Left lung (tissue), 10 donors: Measurements from ENCODE around the gene SCAPER. TPM values are rescaled to one million over a fixed set of nuclear protein-coding genes. Genes with fewer than 3 reads are reported as not detected.

ENCODE experiments used
- ATAC-seq: fragments of 200-7000 bp; cut with Tn5 transposase; one replicate; pipeline ENCODE4 v1.9.1; 2020; ENCODE audit warnings: moderate library complexity
- DNase-seq, 4 donors: peaks; one replicate each; pipeline ENCODE4 v3.0.0-alpha.2; 2013 to 2020
- H3K27ac ChIP-seq, 2 donors: fragments of 200-600 bp; sonication (generic) in 1 of 2; one replicate each; pipeline versions ENCODE4 v1.5.0 to v1.8.0; 2020 to 2021
- H3K27me3 ChIP-seq, 2 donors: fragments of 200-600 bp; sonication (generic) in 1 of 2; one replicate each; pipeline versions ENCODE4 v1.5.0 to v1.8.0; 2020 to 2021
- H3K36me3 ChIP-seq, 2 donors: fragments of 200-600 bp; sonication (generic) in 1 of 2; one replicate each; pipeline versions ENCODE4 v1.5.0 to v1.8.0; 2020 to 2021
- H3K4me1 ChIP-seq, 2 donors: fragments of 200-600 bp; one replicate each; pipeline ENCODE4 v1.8.0; 2021
- H3K4me3 ChIP-seq, 2 donors: fragments of 200-600 bp; sonication (generic) in 1 of 2; one replicate each; pipeline versions ENCODE4 v1.5.0 to v1.8.0; 2020 to 2021; ENCODE audit warnings: mild to moderate bottlenecking in 1 of 2
- H3K9me3 ChIP-seq, 2 donors: fragments of 200-600 bp; sonication (generic) in 1 of 2; one replicate each; pipeline versions ENCODE4 v1.5.0 to v1.8.0; 2020 to 2021
- CTCF ChIP-seq, 2 donors: fragments of 200-600 bp; sonication (generic) in 1 of 2; IDR thresholded peaks; one replicate each; pipeline versions ENCODE4 v1.5.0 to v1.8.0; 2021; ENCODE audit warnings: antibody characterized with exemption in 2 of 2
- intact Hi-C, 2 donors: fragments of 100-400 bp; cut with DNase I; formaldehyde crosslinking; loops; one replicate each; pipeline versions ENCODE4 v1.11.2 to v1.14.2; 2022
- polyA plus RNA-seq, 6 donors: library from polyadenylated mRNA; unstranded; fragments of 120-200 nt; gene quantifications; one replicate each; pipeline ENCODE4 v1.2.1, GENCODE V29; 2013; ENCODE audit not compliant: insufficient read length in 6 of 6
- total RNA-seq, 2 donors: library from RNA; stranded (reverse); fragmentation: NEBNext Ultra II Directional; extraction: Animal tissue kit (Norgen Biotek cat#: 25700); gene quantifications; one replicate each; pipeline ENCODE4 v1.2.1, GENCODE V29; 2021
- donor health status: DM: no; HTN: yes; CAD: no.
- donor health status: DM: no; HTN: no; CAD: no.

Gene SCAPER
- total and polyA plus RNA-seq, 8 donors = 18.3 to 30.0 (median 26.6) TPM

- intact Hi-C loops = no loop called here
- Histone ChIP-seq H3K9me3 (no peaks in the 10 kb centered on the region), H3K27ac (no peak overlapping the region), H3K4me1 (no peaks in the 10 kb centered on the region), H3K27me3 (no peaks in the 10 kb centered on the region), H3K36me3 (peaks cover 0 to 17% of the 10 kb centered on the region in 2 donors), H3K4me3 (no peak overlapping the region)
- DNase-seq (no peak), ATAC-seq (no peak)
- TF ChIP-seq CTCF (IDR thresholded peaks at IDR 0.05) = no peak
Measured at GRCh38 chr15:76871930-76872329, 33.2 kb downstream of the SCAPER start.

DNA sequence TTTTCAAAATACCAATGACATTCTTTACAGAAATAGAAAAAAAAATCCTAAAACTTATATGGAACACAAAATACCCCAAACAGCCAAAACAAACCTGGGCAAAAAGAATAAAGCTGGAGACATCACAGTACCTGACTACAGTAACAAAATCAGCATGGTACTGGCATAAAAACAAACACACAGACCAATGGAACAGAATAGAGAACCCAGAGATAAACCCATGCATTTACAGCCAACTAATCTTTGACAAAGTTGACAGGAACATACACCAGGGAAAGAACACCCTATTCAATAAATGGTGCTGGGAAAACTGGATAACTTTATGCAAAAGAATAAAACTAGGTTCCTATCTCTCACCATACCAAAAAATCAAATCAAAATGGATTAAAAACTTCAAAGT is 36.4 kb downstream of the SCAPER start:
- intact Hi-C loops = no loop called here
- Histone ChIP-seq H3K4me1 (no peaks in the 10 kb centered on the region), H3K9me3 (no peaks in the 10 kb centered on the region), H3K27me3 (no peaks in the 10 kb centered on the region), H3K27ac (no peak overlapping the region), H3K4me3 (no peak overlapping the region), H3K36me3 (no peaks in the 10 kb centered on the region)
- TF ChIP-seq CTCF (IDR thresholded peaks at IDR 0.05) = no peak
- DNase-seq = no peak
- no peak for ATAC-seq

GRCh38 chr15:76866716-76867321 is 38.3 kb downstream of the SCAPER start:
- Histone ChIP-seq H3K9me3 (no peaks in the 10 kb centered on the region), H3K27me3 (no peaks in the 10 kb centered on the region), H3K36me3 (no peaks in the 10 kb centered on the region), H3K27ac (no peak overlapping the region), H3K4me3 (no peak overlapping the region), H3K4me1 (no peaks in the 10 kb centered on the region)
- ATAC-seq = peak; percentile 69
- TF ChIP-seq CTCF (IDR thresholded peaks at IDR 0.05) = peak in 1 of 2 donors; percentile 36
- intact Hi-C loops = no loop called here
- peak in 2 of 4 donors; percentile 16 to 46 for DNase-seq

DNA sequence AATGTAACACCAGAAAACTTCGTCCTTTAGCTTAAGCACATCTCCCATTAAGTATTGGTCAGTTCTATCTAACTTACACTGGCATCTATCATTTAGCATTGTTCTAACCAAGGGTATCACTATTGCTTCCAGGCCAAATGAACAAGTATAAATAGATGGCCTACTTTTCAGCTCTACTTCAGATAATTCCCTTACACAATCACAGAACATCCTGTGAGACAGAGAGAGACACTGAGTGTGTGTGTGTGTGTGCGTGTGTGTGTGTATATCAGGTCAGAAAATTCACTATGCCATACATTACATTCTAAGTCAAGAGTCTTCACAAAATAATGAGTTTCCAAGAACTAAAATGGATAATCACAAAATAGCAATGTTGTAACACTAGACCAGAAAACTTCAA is 39.1 kb downstream of the SCAPER start:
- ATAC-seq = no peak
- no peaks in the 10 kb centered on the region for H3K36me3 ChIP-seq
- no peak overlapping the region for H3K4me3 ChIP-seq
- no peak overlapping the region for H3K27ac ChIP-seq
- no peaks in the 10 kb centered on the region for H3K9me3 ChIP-seq
- TF ChIP-seq CTCF (IDR thresholded peaks at IDR 0.05) = no peak
- no peak for DNase-seq
- no peaks in the 10 kb centered on the region for H3K4me1 ChIP-seq
- intact Hi-C loops = no loop called here
- no peaks in the 10 kb centered on the region for H3K27me3 ChIP-seq

DNA sequence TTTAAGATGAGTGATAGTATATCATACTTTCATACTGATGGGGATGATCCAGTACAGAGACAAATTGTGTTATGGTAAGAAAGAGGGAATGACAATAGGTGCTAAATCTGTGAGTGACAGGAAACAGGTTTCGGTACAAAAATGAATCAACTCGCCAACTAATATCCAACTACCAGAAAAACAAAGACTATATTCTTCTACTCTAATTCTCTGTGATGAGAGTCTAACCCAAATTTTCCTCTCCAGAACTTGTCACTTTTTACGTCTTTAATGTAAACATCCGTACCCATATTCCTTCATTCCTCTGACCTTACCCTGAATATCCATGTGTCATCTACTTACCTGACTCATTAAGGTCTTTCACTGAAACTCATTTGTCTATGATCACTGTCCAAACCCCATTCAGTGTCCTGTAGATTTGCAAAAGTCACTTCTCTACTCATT is 39.6 kb downstream of the SCAPER start:
- Histone ChIP-seq H3K27ac (no peak overlapping the region), H3K9me3 (no peaks in the 10 kb centered on the region), H3K36me3 (no peaks in the 10 kb centered on the region), H3K4me1 (no peaks in the 10 kb centered on the region), H3K27me3 (no peaks in the 10 kb centered on the region), H3K4me3 (no peak overlapping the region)
- DNase-seq (no peak), ATAC-seq (no peak)
- intact Hi-C loops = no loop called here
- no peak for TF ChIP-seq CTCF (IDR thresholded peaks at IDR 0.05)
